HepG2 (cell line): ENCODE measurements around the gene TBC1D3K. TPM values are rescaled to one million over a fixed set of nuclear protein-coding genes. Genes with fewer than 3 reads are reported as not detected.

Source experiments
- CBX2 ChIP-seq, 2 experiments: fragments of 200-600 bp in 1 of 2; sonication (generic); formaldehyde crosslinking in 1 of 2; IDR thresholded peaks; 2 replicates each; pipeline versions ENCODE4 v1.7.0 to v1.8.1; 2018 to 2022; ENCODE audit warnings: low read depth in 2 of 2, low read length in 1 of 2, mild to moderate bottlenecking in 1 of 2, missing genetic modification reagents in 1 of 2
- CREM ChIP-seq, 2 experiments: sonication (generic) in 1 of 2; formaldehyde crosslinking in 1 of 2; IDR thresholded peaks; 2 replicates each; pipeline versions ENCODE4 v1.4.0 to v1.6.1; 2016 to 2020; ENCODE audit warnings: antibody characterized with exemption in 1 of 2, mild to moderate bottlenecking in 1 of 2, missing genetic modification reagents in 1 of 2
- E2F1 ChIP-seq: sonication (generic); formaldehyde crosslinking; IDR thresholded peaks from 2 replicates; pipeline ENCODE4 v1.5.0; 2020; ENCODE audit warnings: missing genetic modification reagents
- FUBP1 ChIP-seq: sonication (generic); formaldehyde crosslinking; IDR thresholded peaks from 2 replicates; pipeline ENCODE4 v1.5.1; 2020; ENCODE audit warnings: missing genetic modification reagents, mild to moderate bottlenecking, borderline replicate concordance
- GLI4 ChIP-seq: sonication (generic); formaldehyde crosslinking; IDR thresholded peaks from 2 replicates; pipeline ENCODE4 v1.5.1; 2020; ENCODE audit warnings: missing genetic modification reagents, mild to moderate bottlenecking, moderate library complexity, borderline replicate concordance
- GTF3A ChIP-seq: sonication (generic); formaldehyde crosslinking; conservative IDR thresholded peaks from 2 replicates; pipeline ENCODE4 v1.4.0; 2020; ENCODE audit warnings: mild to moderate bottlenecking, missing genetic modification reagents
- ISL2 ChIP-seq: sonication (generic); formaldehyde crosslinking; IDR thresholded peaks from 2 replicates; pipeline ENCODE4 v1.5.0; 2020; ENCODE audit warnings: missing genetic modification reagents
- NFIC ChIP-seq: IDR thresholded peaks from 2 replicates; pipeline ENCODE4 v1.6.1; 2012; ENCODE audit warnings: mild to moderate bottlenecking, low read length, inconsistent platforms
- RERE ChIP-seq: IDR thresholded peaks from 2 replicates; pipeline ENCODE4 v1.6.1; 2016; ENCODE audit warnings: low read depth, missing genetic modification reagents, missing compliant biosample characterization
- SATB2 ChIP-seq: sonication (generic); formaldehyde crosslinking; IDR thresholded peaks from 2 replicates; pipeline ENCODE4 v1.5.0; 2020; ENCODE audit warnings: missing genetic modification reagents
- YEATS4 ChIP-seq: sonication (generic); formaldehyde crosslinking; IDR thresholded peaks from 2 replicates; pipeline ENCODE4 v1.4.0; 2020; ENCODE audit warnings: missing genetic modification reagents, borderline replicate concordance
- ZBTB26 ChIP-seq: IDR thresholded peaks from 2 replicates; pipeline ENCODE4 v1.6.1; 2016; ENCODE audit warnings: missing compliant biosample characterization, missing genetic modification reagents, borderline replicate concordance
- ZEB1 ChIP-seq: IDR thresholded peaks from 2 replicates; pipeline ENCODE4 v1.6.1; 2012; ENCODE audit warnings: mild to moderate bottlenecking, low read depth, inconsistent platforms; ENCODE audit not compliant: insufficient replicate concordance
- ZNF33A ChIP-seq: sonication (generic); formaldehyde crosslinking; IDR thresholded peaks from 2 replicates; pipeline ENCODE4 v1.5.1; 2020; ENCODE audit warnings: missing genetic modification reagents, mild to moderate bottlenecking, moderate library complexity, borderline replicate concordance
- ZNF496 ChIP-seq: sonication (generic); formaldehyde crosslinking; IDR thresholded peaks from 2 replicates; pipeline ENCODE4 v1.8.1; 2023; ENCODE audit warnings: mild to moderate bottlenecking, moderate library complexity, missing genetic modification reagents; ENCODE audit not compliant: insufficient replicate concordance
- ZNF703 ChIP-seq: sonication (generic); formaldehyde crosslinking; IDR thresholded peaks from 2 replicates; pipeline ENCODE4 v1.5.1; 2020; ENCODE audit warnings: missing genetic modification reagents, mild to moderate bottlenecking, moderate library complexity, borderline replicate concordance
- ZNF704 ChIP-seq: sonication (generic); formaldehyde crosslinking; IDR thresholded peaks from 2 replicates; pipeline ENCODE4 v1.8.1; 2023; ENCODE audit warnings: mild to moderate bottlenecking, inconsistent platforms, moderate library complexity, missing genetic modification reagents, borderline replicate concordance
- ZNF749 ChIP-seq: sonication (generic); formaldehyde crosslinking; IDR thresholded peaks from 2 replicates; pipeline ENCODE4 v1.8.0; 2022; ENCODE audit warnings: mild to moderate bottlenecking, missing genetic modification reagents, moderate library complexity, borderline replicate concordance
- polyA plus RNA-seq, 8 experiments: library from polyadenylated mRNA; depleted of rRNA in 3 of 8; stranded (reverse) in 7 of 8; unstranded in 1 of 8; fragments of >200 nt; fragmentation: Illumina TruSeq in 4 of 8; extraction: Trizol in 4 of 8; gene quantifications; 2 replicates each; pipeline versions ENCODE4 v1.2.1 to v1.2.3, GENCODE V29; 2011 to 2016; ENCODE audit warnings: low read depth in 4 of 8, missing spikeins in 1 of 8, mixed read lengths in 1 of 8; ENCODE audit not compliant: insufficient read depth in 1 of 8
- total RNA-seq, 5 experiments: library from RNA; depleted of rRNA; stranded (reverse); fragments of >200 nt; fragmentation: Illumina TruSeq; extraction: Trizol; gene quantifications; 2 replicates each; pipeline ENCODE4 v1.2.3, GENCODE V29; 2016; ENCODE audit warnings: low read depth in 1 of 5

Gene TBC1D3K
- total and polyA plus RNA-seq, 2 of the 13 experiments (the other 11 are each of a cell fraction or from before 2014, with no cell fraction given), result not detected

GRCh38 chr17:37885136-37885535 is 39.1 kb upstream of the TBC1D3K start (continued):
- TF ChIP-seq SATB2 (CRISPR knock-in tag) (no peak), ISL2 (0 out of 2 replicates have a peak, but pooled peaks have one; percentile 19), CREM (IDR thresholded peaks at IDR 0.05) (no peak), CREM (CRISPR knock-in tag; IDR thresholded peaks at IDR 0.05) (no peak), ZNF704 (CRISPR knock-in tag) (no peak), YEATS4 (CRISPR knock-in tag) (0 out of 2 replicates have a peak, but pooled peaks have one; percentile 36), ZNF496 (CRISPR knock-in tag) (no peak), ZEB1 (peak; percentile 64), FUBP1 (CRISPR knock-in tag) (no peak), GTF3A (CRISPR knock-in tag) (no peak), GLI4 (CRISPR knock-in tag) (no peak), NFIC (no peak; the same call in 1 of the 2 replicates), ZNF33A (CRISPR knock-in tag) (no peak), E2F1 (CRISPR knock-in tag) (no peak), ZNF703 (no peak), RERE (CRISPR knock-in tag) (no peak), CBX2 (IDR thresholded peaks at IDR 0.05; ENCODE audit: low read depth, low read length) (no peak), CBX2 (CRISPR knock-in tag; IDR thresholded peaks at IDR 0.05; ENCODE audit: low read depth) (no peak), ZNF749 (CRISPR knock-in tag) (no peak), ZBTB26 (CRISPR knock-in tag) (no peak)
